Mesendoderm (in vitro differentiated cells): ENCODE measurements around the gene TRIM37.

Experiments
- DNase-seq: peaks from one replicate; pipeline ENCODE4 v3.0.0; 2013
- H2AK5ac ChIP-seq: 2 replicates; pipeline ENCODE4 v1.6.1; 2013; ENCODE audit warnings: low read length, inconsistent platforms
- H2BK120ac ChIP-seq: 2 replicates; pipeline ENCODE4 v1.6.1; 2013; ENCODE audit warnings: low read depth, mild to moderate bottlenecking, low read length, moderate library complexity, mixed read lengths
- H2BK15ac ChIP-seq: replicated peaks from 2 replicates; pipeline ENCODE4 v1.6.1; 2013; ENCODE audit warnings: low read depth, mild to moderate bottlenecking, moderate library complexity
- H2BK5ac ChIP-seq: 2 replicates; pipeline ENCODE4 v1.6.1; 2013; ENCODE audit warnings: low read length, inconsistent platforms
- H3K18ac ChIP-seq: 2 replicates; pipeline ENCODE4 v1.6.1; 2013; ENCODE audit warnings: mild to moderate bottlenecking, low read length, mixed read lengths
- H3K23ac ChIP-seq: one replicate; pipeline ENCODE4 v1.6.1; 2013; ENCODE audit warnings: low read length
- H3K27ac ChIP-seq: 2 replicates; pipeline ENCODE4 v1.5.1; 2013; ENCODE audit warnings: low read depth, mild to moderate bottlenecking, inconsistent platforms, low read length, moderate library complexity
- H3K27me3 ChIP-seq: 2 replicates; pipeline ENCODE4 v1.6.1; 2013; ENCODE audit warnings: low read length, control low read depth, mild to moderate bottlenecking, inconsistent platforms; ENCODE audit not compliant: insufficient read depth, poor library complexity
- H3K36me3 ChIP-seq: 2 replicates; pipeline ENCODE4 v1.6.1; 2013; ENCODE audit warnings: low read length, inconsistent platforms; ENCODE audit not compliant: control insufficient read depth, insufficient read depth
- H3K4ac ChIP-seq: one replicate; pipeline ENCODE4 v1.6.1; 2013; ENCODE audit warnings: low read depth, mild to moderate bottlenecking, low read length, moderate library complexity
- H3K4me1 ChIP-seq: 2 replicates; pipeline ENCODE4 v1.6.1; 2013; ENCODE audit warnings: low read depth, low read length, inconsistent platforms; ENCODE audit not compliant: control insufficient read depth
- H3K4me2 ChIP-seq: 2 replicates; pipeline ENCODE4 v1.6.1; 2013; ENCODE audit warnings: low read length
- H3K4me3 ChIP-seq: 2 replicates; pipeline ENCODE4 v1.5.1; 2013; ENCODE audit warnings: mild to moderate bottlenecking, low read length
- H3K56ac ChIP-seq: one replicate; pipeline ENCODE4 v1.6.1; 2013; ENCODE audit warnings: low read length
- H3K79me1 ChIP-seq: 2 replicates; pipeline ENCODE4 v1.6.1; 2013; ENCODE audit warnings: low read length, inconsistent platforms
- H3K79me2 ChIP-seq: 2 replicates; pipeline ENCODE4 v1.6.1; 2013; ENCODE audit warnings: mild to moderate bottlenecking, low read length; ENCODE audit not compliant: control insufficient read depth, insufficient read depth
- H3K9ac ChIP-seq: 2 replicates; pipeline ENCODE4 v1.6.1; 2013; ENCODE audit warnings: low read length, inconsistent platforms
- H4K5ac ChIP-seq: one replicate; pipeline ENCODE4 v1.6.1; 2013; ENCODE audit warnings: low read length
- H4K8ac ChIP-seq: one replicate; pipeline ENCODE4 v1.6.1; 2013; ENCODE audit warnings: low read depth, mild to moderate bottlenecking, control low read depth, low read length, moderate library complexity
- WGBS: extraction: QIAGEN DNeasy Blood & Tissue Kit; methylation state at CpG from one replicate; pipeline ENCODE4 v1.1.7; 2013; ENCODE audit warnings: low lambda C conversion rate, missing lambda C conversion rate; ENCODE audit not compliant: insufficient coverage; ENCODE audit errors: extremely low coverage; 5-methylcytosine and 5-hydroxymethylcytosine counted together

The TRIM37 gene

DNA sequence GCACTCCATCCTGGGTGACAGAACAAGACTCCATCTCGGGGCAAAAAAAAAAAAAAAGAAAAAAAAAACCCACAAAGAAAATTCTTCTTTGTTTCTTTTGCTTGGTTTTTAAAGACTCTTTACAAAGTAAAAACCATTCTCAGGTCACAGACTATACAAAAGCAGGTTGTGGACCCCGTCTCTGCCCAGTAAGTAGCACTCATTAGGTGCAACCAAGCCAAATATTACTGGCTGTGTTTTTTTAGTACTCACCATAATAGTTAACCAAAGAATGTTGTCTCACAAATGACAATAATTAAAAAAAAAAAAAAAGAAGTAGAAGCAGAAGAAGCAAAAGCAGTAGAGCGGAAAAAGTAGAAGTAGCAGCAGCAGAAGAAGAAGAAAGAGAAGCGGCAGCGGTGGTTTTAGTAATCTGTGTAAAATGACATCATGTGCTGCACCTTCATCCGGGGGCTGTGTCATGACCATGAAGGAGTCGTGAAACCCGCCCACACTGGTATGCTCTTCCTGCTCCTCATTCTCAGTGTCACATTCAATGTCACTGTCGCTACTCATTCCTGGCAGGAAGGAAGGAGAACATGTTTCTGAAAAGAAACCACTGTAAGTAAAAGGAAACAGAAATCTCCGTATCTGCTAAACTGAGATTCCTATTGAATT, 105.4 kb downstream of the TRIM37 start:
- H3K36me3 ChIP-seq, result no peaks in the 10 kb centered on the region
- H3K4me3 ChIP-seq, result no peak overlapping the region
- no CpG with 5 or more reads among the region's 10 CpGs for WGBS
- H4K8ac ChIP-seq, result no peak overlapping the region
- no peak overlapping the region for H3K9ac ChIP-seq
- peak; percentile 67 for DNase-seq
- no peak overlapping the region for H3K4me2 ChIP-seq
- H2BK15ac ChIP-seq, result no peak overlapping the region
- no peaks in the 10 kb centered on the region for H3K79me1 ChIP-seq
- no peak overlapping the region for H3K56ac ChIP-seq
- no peaks in the 10 kb centered on the region for H3K79me2 ChIP-seq
- no peaks in the 10 kb centered on the region for H3K4me1 ChIP-seq
- H3K4ac ChIP-seq, result no peak overlapping the region
- H4K5ac ChIP-seq, result no peak overlapping the region
- H3K18ac ChIP-seq, result no peak overlapping the region
- H3K23ac ChIP-seq, result no peak overlapping the region
- no peak overlapping the region for H3K27ac ChIP-seq
- no peak overlapping the region for H2BK120ac ChIP-seq
- no peak overlapping the region for H2AK5ac ChIP-seq
- no peaks in the 10 kb centered on the region for H3K27me3 ChIP-seq
- no peak overlapping the region for H2BK5ac ChIP-seq

DNA sequence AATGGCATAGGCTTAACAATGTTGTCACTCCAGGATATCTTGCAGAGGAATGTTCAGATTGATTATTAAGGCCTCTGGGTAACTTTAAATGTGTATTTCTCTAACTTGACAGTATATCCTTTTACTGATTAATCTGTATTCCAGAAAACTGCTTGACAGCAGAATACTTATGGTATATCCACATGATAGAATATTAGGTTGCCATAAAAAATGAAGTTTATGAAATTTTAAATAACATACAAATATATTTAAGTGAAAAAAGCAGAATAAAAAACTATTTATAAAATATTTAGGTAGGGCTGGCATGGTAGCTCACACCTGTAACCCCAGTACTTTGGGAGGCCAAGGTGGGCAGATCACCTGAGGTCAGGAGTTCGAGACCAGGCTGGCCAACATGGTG, 106.7 kb downstream of the TRIM37 start:
- H2BK15ac ChIP-seq, result no peak overlapping the region
- no peaks in the 10 kb centered on the region for H3K79me2 ChIP-seq
- H3K4me3 ChIP-seq, result no peak overlapping the region
- no peak for DNase-seq
- no peak overlapping the region for H4K8ac ChIP-seq
- H2BK5ac ChIP-seq, result no peak overlapping the region
- no peaks in the 10 kb centered on the region for H3K27me3 ChIP-seq
- H3K9ac ChIP-seq, result no peak overlapping the region
- no peak overlapping the region for H3K4ac ChIP-seq
- H3K18ac ChIP-seq, result no peak overlapping the region
- H3K56ac ChIP-seq, result no peak overlapping the region
- no peak overlapping the region for H3K27ac ChIP-seq
- H3K79me1 ChIP-seq, result no peaks in the 10 kb centered on the region
- no peaks in the 10 kb centered on the region for H3K36me3 ChIP-seq
- no peak overlapping the region for H4K5ac ChIP-seq
- H3K4me1 ChIP-seq, result no peaks in the 10 kb centered on the region
- H3K23ac ChIP-seq, result no peak overlapping the region
- no peak overlapping the region for H3K4me2 ChIP-seq
- no peak overlapping the region for H2AK5ac ChIP-seq
- H2BK120ac ChIP-seq, result no peak overlapping the region
- WGBS, result no CpG with 5 or more reads among the region's 1 CpG

DNA sequence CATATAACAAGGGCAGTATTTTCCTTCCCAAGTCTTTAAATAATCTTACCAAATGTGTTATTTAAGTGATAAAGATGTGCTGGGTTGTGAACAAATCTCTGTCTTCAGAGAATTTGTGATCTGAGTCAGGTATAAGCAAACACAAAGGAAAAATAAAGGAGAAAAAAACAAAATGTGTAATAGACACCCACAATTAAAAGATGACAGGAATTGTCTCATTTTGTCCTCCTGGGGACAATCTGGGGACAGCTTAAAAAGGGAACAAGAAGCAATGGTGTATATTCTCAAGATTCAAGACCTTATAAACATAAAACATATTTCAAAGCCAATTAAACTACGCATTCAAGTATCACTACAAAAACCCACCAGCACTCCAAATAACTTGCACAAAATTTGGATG, 107.2 kb downstream of the TRIM37 start:
- Histone ChIP-seq H3K18ac (no peak overlapping the region), H3K9ac (no peak overlapping the region), H3K4me2 (no peak overlapping the region), H3K4ac (no peak overlapping the region), H4K8ac (no peak overlapping the region), H3K23ac (no peak overlapping the region), H3K4me1 (no peaks in the 10 kb centered on the region), H2AK5ac (no peak overlapping the region), H2BK15ac (no peak overlapping the region), H3K79me2 (no peaks in the 10 kb centered on the region), H2BK5ac (no peak overlapping the region), H3K27ac (no peak overlapping the region), H3K56ac (no peak overlapping the region), H3K27me3 (no peaks in the 10 kb centered on the region), H3K36me3 (no peaks in the 10 kb centered on the region), H3K4me3 (no peak overlapping the region), H2BK120ac (no peak overlapping the region), H4K5ac (no peak overlapping the region), H3K79me1 (no peaks in the 10 kb centered on the region)
- DNase-seq, result no peak
- WGBS, result no CpG with 5 or more reads among the region's 1 CpG

DNA sequence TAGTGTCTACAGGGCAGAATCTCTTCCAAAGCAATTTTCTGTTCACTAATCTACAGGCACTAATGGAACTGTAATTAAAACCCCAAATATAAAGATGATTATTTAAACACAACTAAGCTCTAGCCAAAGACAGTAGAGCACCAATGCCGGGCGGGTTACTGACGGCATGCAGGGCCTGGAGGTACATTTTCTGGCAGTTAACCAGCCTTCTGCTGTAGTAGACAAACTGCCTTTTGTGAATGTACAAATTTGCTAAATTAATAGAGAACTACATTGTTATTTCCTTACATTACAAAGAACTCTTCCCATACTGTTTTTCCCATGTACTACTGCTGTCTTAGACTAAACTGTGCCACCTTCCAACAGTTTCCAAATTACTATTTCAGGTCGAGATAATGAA, 107.8 kb downstream of the TRIM37 start:
- Histone ChIP-seq H2BK5ac (no peak overlapping the region), H3K27me3 (no peaks in the 10 kb centered on the region)
- no CpG with 5 or more reads among the region's 4 CpGs for WGBS

DNA sequence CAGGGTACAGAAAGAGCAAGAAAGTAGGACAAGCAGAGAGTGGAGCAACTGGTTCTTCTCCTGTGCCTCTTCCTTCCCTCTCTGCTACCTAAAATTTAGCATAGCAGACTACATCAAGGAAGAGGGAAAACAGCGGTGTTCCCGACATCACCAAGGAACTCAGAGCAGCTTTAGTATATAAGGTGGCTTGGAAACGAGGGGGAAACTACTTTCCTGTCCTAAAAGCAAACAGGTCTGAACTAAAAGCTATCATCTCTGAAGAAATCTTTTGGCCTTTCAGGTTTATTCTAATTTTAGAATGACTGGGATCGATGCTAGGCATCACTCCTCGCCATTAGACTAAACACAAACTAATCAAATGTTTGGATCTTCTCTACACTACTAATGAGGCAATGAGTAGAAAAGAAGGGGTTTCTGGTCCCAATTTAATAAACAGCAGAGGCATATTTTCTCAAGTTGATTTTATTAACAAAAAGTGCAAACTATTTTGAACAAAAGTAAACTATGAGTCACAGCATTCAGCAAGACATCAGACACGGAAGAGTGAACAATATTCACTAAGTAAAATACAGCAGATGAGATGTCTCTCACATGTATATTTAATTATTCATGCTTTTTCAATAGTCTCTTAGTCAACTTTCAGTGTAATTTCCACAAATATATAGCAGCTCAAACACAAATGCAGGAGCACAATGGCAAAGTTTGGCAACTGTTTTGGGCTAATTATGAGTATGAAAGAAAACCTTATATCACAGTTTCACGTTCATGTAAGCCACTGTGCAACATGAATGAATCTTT, 108.7 kb downstream of the TRIM37 start:
- Histone ChIP-seq H4K8ac (no peak overlapping the region), H3K27me3 (no peaks in the 10 kb centered on the region), H2BK15ac (no peak overlapping the region), H3K36me3 (no peaks in the 10 kb centered on the region), H3K27ac (no peak overlapping the region), H3K4ac (no peak overlapping the region), H3K56ac (no peak overlapping the region), H2BK5ac (no peak overlapping the region), H3K79me1 (no peaks in the 10 kb centered on the region), H3K18ac (no peak overlapping the region), H4K5ac (no peak overlapping the region), H3K4me1 (no peaks in the 10 kb centered on the region), H2BK120ac (no peak overlapping the region), H3K9ac (no peak overlapping the region), H3K4me3 (no peak overlapping the region), H3K23ac (no peak overlapping the region), H3K79me2 (no peaks in the 10 kb centered on the region), H3K4me2 (no peak overlapping the region), H2AK5ac (no peak overlapping the region)
- no CpG with 5 or more reads among the region's 7 CpGs for WGBS
- DNase-seq, result no peak

More for the DNA sequence above, 107.8 kb downstream of the TRIM37 start:
- H3K4me2 ChIP-seq, result no peak overlapping the region
- no peak overlapping the region for H4K8ac ChIP-seq
- no peak overlapping the region for H2BK120ac ChIP-seq
- no peak overlapping the region for H3K4me3 ChIP-seq
- H2BK15ac ChIP-seq, result no peak overlapping the region
- no peak overlapping the region for H3K27ac ChIP-seq
- H3K79me1 ChIP-seq, result no peaks in the 10 kb centered on the region
- no peak overlapping the region for H2AK5ac ChIP-seq
- H3K4me1 ChIP-seq, result no peaks in the 10 kb centered on the region
- DNase-seq, result no peak
- H3K56ac ChIP-seq, result no peak overlapping the region
- no peak overlapping the region for H3K4ac ChIP-seq
- no peak overlapping the region for H4K5ac ChIP-seq
- H3K79me2 ChIP-seq, result no peaks in the 10 kb centered on the region
- no peaks in the 10 kb centered on the region for H3K36me3 ChIP-seq
- no peak overlapping the region for H3K9ac ChIP-seq
- no peak overlapping the region for H3K23ac ChIP-seq
- H3K18ac ChIP-seq, result no peak overlapping the region
